RPMI8226 (cell line): ENCODE measurements around the gene MRPL1.

Experiments used
- DNase-seq: peaks from one replicate; pipeline ENCODE4 v3.0.0-alpha.2; 2015

The MRPL1 gene

DNA sequence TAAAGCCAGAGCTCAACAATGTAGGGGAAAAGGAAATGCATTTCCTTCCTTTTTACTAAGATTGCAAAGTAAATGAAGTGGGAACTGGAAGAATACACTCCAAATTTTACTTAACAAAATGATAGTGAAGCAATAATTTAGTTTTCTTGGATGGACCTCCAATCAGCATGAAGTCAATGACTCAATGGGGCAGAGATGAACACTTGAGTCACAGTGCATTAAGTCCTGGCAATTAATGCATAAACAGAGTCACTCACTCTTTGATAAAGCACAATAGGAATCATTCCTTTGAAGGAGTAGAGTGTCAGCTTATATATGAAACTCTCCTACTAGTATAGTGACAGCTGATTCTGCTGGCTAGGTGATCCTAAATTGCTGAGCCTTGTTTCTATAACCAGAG lies 127.8 kb downstream of the MRPL1 start:
- no peak for DNase-seq

DNA sequence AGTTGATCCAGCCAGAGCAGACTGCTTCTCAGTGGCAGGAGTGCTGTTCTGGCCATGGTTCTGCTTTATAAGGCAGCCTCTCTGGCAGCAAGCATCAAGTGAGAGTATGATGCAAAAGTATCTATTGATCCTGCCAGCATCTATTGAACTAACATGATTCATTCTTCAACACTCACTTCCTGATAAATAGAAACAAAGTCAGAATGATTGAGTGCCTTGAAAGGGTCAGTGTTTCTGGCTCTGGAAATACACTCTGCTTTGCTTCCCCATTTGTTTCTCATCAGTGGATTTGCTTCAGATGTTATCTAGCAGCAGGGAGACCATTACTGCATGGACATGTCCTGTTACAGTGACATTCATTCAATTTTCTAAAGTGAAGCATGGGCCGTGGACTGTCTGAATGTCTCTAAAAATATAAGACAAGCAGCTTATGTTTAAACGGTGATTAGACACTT lies 128.3 kb downstream of the MRPL1 start:
- DNase-seq = no peak

DNA sequence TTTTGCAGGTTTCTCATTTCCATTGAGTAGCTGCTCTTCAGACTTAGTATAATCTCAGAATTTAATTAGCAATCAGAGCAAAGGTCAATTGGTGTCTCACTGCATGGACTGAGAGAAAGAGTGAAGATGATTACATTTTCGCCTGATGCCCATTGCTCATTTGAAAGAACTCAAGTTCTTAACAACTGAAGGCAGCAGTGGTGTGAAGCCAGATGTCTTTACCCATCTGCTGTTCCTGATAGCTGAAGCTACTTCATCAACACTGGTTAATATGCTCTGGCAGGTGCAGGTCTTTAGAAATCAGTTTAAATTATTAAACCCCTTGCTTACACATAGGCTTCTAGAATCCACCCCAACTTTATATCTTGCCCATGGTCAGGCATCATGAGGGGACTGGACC lies 130.0 kb downstream of the MRPL1 start:
- no peak for DNase-seq

DNA sequence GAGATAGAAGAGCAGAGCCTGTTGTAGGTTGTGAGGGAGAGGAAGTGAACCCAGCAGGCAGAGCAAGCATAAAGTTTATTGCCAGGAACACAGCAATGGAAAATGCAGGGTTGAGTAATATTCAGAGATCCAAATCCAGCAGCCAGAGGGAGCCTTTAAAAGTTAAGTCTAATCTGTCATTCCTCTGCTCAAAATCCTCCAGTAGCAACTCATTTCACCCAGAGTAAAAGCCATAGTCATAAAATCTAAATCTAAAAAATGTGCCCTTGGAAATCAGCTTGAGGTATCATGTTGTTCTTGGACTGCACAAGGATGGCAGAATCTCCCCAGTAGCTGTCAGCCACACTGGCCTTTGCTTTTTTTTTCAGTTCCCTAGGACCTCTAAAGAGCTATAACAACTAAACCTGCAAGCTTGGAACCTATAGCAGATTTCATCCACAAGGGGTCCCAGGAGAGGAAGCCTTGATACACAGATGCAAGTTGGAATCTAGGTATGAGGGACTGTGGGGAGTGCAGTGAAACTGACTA lies 131.6 kb downstream of the MRPL1 start:
- peak; percentile 45 for DNase-seq

DNA sequence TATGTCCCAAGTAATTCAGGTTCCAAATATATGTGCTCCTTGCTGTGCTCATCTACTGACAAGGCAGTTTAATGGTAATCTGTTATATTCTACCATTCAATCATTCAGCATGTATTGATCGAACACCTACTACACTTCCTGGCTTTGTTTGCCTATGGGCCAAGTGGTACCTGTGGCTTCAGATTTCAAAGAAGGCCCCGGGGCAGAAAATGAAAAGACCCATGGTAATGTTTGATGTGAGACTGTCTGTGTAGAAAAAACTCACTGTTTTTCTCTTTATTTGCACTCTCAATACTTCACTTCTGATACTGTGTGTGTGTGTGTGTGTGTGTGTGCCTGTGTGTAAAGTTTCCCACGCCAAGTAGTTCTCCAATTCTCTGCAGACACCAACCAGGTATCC lies 133.4 kb downstream of the MRPL1 start:
- no peak for DNase-seq

DNA sequence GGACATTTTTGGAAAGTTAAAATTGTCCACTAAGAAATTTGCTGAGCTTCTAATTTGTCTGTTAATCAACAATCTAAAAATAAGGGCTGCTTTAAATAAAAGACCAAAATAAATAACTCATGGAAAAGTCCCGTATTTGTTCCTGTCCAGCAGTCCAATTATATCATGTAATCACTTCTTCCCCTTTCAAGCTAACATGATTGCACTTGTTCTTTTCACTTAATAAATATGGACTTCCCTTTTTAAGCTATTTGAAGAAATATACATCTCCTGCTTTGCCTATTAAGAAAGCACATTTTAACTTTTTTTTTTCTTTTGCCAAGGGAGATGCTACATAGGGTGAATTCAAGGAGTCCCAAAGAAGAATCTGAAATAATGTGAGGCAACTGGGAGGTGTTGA lies 138.9 kb downstream of the MRPL1 start:
- DNase-seq = no peak

DNA sequence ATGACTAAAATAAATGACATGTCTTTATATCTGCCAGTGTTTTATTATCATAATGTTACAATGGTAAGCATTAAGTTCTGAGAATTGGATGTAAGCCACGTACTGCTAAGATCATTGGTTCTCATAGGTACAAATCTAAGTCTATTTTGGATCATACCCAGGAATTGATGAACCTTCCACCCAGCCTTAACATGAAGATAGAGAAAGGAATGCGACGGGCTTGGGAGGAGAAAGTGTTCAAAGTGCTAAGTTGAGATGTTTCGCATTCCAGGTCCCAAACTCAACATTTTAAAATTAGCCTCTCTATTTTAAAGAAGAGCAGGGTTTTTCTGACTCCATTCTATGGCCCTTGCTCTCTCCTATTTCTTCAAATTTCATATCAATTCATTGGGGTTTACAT lies 139.6 kb downstream of the MRPL1 start:
- DNase-seq = no peak
